DND-41 (cell line): ENCODE measurements around the gene CCDC142.

Experiments
- ATAC-seq: fragments of 200-7000 bp; cut with Tn5 transposase; 3 replicates; pipeline ENCODE4 v1.9.1; 2021; ENCODE audit warnings: low read depth; ENCODE audit not compliant: insufficient read depth
- DNase-seq: peaks from one replicate; pipeline ENCODE4 v3.0.0-alpha.2; 2020
- H2AFZ ChIP-seq: 2 replicates; pipeline ENCODE4 v1.6.0; 2012; ENCODE audit warnings: low read depth, low read length
- H3K27ac ChIP-seq: 2 replicates; pipeline ENCODE4 v1.5.1; 2012; ENCODE audit warnings: low read length, inconsistent platforms
- H3K27me3 ChIP-seq: fragments of 200-600 bp; sonication (generic); 2 replicates; pipeline ENCODE4 v1.6.0; 2012; ENCODE audit warnings: low read length, mild to moderate bottlenecking, inconsistent platforms; ENCODE audit not compliant: insufficient read depth, poor library complexity
- H3K36me3 ChIP-seq: 2 replicates; pipeline ENCODE4 v1.5.1; 2012; ENCODE audit warnings: low read length, inconsistent platforms; ENCODE audit not compliant: insufficient read depth
- H3K4me1 ChIP-seq: 2 replicates; pipeline ENCODE4 v1.5.1; 2012; ENCODE audit warnings: mild to moderate bottlenecking, low read length; ENCODE audit not compliant: insufficient read depth
- H3K4me2 ChIP-seq: 2 replicates; pipeline ENCODE4 v1.6.0; 2012; ENCODE audit warnings: mild to moderate bottlenecking, moderate library complexity, low read length, inconsistent platforms; ENCODE audit not compliant: insufficient read depth
- H3K4me3 ChIP-seq, 2 experiments: fragments of 200-600 bp in 1 of 2; shearing (Covaris generic) in 1 of 2; 2 replicates each; pipeline ENCODE4 v1.5.1; 2012 to 2016; ENCODE audit warnings: inconsistent platforms in 2 of 2, low read length in 2 of 2, mild to moderate bottlenecking in 2 of 2, low read depth in 1 of 2, moderate library complexity in 1 of 2
- H3K79me2 ChIP-seq: 2 replicates; pipeline ENCODE4 v1.6.0; 2012; ENCODE audit warnings: low read length, inconsistent platforms; ENCODE audit not compliant: insufficient read depth
- H3K9ac ChIP-seq: 2 replicates; pipeline ENCODE4 v1.6.0; 2012; ENCODE audit warnings: low read depth, mild to moderate bottlenecking, inconsistent platforms, low read length, moderate library complexity
- H3K9me3 ChIP-seq: 2 replicates; pipeline ENCODE4 v1.5.1; 2012; ENCODE audit warnings: low read length, moderate library complexity, mild to moderate bottlenecking, inconsistent platforms; ENCODE audit not compliant: insufficient read depth, severe bottlenecking
- H4K20me1 ChIP-seq: 2 replicates; pipeline ENCODE4 v1.6.0; 2012; ENCODE audit warnings: low read length; ENCODE audit not compliant: insufficient read depth
- EZH2 ChIP-seq: IDR thresholded peaks from 3 replicates; pipeline ENCODE4 v1.6.1; 2012; ENCODE audit warnings: borderline replicate concordance, low read depth, mild to moderate bottlenecking, moderate library complexity, low read length, inconsistent platforms; ENCODE audit not compliant: severe bottlenecking
- TF ChIP-seq, protein P1 (sequence below): IDR thresholded peaks from 2 replicates; pipeline ENCODE4 v1.5.1; 2012; ENCODE audit warnings: borderline replicate concordance, low read length, moderate library complexity, mild to moderate bottlenecking; ENCODE audit not compliant: poor library complexity, severe bottlenecking; ENCODE audit errors: extremely low read depth

CCDC142 gene

DNA sequence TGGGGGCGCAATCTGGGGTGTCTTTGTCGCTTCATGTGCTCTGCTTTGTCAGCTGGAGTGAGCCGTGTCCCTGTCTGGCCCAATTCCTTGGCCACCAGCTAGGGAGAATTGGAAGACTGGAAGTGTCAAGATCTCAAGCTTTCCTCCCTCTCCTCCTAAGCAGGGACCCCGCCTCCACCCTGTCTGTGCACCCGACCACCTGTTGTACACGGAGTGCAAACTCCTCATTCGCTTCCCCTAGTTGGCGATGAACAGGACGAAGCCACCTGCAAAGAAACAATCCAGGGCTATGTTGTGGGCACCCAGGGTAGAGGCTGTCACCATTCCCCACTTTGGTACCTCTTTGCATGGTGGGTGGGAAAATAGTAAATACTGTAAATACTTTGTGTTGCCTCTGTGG is 44.9 kb upstream of the CCDC142 start:
- TF ChIP-seq, protein P1, sequence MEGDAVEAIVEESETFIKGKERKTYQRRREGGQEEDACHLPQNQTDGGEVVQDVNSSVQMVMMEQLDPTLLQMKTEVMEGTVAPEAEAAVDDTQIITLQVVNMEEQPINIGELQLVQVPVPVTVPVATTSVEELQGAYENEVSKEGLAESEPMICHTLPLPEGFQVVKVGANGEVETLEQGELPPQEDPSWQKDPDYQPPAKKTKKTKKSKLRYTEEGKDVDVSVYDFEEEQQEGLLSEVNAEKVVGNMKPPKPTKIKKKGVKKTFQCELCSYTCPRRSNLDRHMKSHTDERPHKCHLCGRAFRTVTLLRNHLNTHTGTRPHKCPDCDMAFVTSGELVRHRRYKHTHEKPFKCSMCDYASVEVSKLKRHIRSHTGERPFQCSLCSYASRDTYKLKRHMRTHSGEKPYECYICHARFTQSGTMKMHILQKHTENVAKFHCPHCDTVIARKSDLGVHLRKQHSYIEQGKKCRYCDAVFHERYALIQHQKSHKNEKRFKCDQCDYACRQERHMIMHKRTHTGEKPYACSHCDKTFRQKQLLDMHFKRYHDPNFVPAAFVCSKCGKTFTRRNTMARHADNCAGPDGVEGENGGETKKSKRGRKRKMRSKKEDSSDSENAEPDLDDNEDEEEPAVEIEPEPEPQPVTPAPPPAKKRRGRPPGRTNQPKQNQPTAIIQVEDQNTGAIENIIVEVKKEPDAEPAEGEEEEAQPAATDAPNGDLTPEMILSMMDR: no peak
- no peak for TF ChIP-seq EZH2
- Histone ChIP-seq H3K9ac (no peak overlapping the region), H3K4me3 (peak overlapping the region in 1 of 2 experiments; percentile 67; a peak in 2 of 4 replicates)

DNA sequence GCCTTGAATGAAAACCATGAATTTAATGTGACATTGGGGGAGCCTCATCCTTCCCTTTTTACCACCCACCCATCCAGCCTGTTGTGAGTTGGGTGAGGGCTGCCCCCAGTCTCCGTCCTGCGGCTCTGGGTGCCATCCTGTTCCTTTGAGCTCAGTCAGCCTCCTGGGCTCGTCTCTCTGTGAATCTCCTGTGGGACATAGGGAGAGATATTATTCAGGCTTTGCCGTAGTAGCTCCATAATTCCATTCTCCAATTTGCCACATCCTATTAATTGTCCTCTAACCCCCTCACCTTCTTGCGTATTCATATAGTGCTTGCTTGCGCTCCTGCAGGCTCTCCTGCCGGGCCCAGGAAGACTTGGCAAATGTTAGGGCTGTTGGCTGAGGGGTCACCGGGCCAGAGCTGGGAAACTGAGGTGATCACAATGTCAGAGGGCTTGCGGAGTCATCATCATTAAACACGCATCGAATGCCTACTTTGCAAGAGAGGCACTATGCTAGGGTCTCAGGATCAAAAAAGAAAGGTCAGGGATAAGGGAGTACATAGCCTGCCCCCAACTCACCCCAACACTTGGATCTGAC is 43.9 kb upstream of the CCDC142 start:
- no peak for DNase-seq
- no peak overlapping the region for H2AFZ ChIP-seq
- no peak overlapping the region for H3K27ac ChIP-seq
- TF ChIP-seq EZH2: no peak
- TF ChIP-seq, protein P1: no peak
- ATAC-seq: no peak
- H3K9me3 ChIP-seq: no peaks in the 10 kb centered on the region
- peaks cover 15% of the 10 kb centered on the region; the same call in 1 of the 2 replicates for H4K20me1 ChIP-seq
- peak overlapping the region; percentile 87; the same call in 1 of the 2 replicates for H3K4me2 ChIP-seq
- no peaks in the 10 kb centered on the region for H3K27me3 ChIP-seq
- H3K4me3 ChIP-seq: no peak overlapping the region
- H3K79me2 ChIP-seq: peaks cover 38% of the 10 kb centered on the region
- H3K36me3 ChIP-seq: peaks cover 49% of the 10 kb centered on the region
- H3K9ac ChIP-seq: no peak overlapping the region
- peaks cover 34% of the 10 kb centered on the region for H3K4me1 ChIP-seq

More for the DNA sequence above, 44.9 kb upstream of the CCDC142 start:
- no peaks in the 10 kb centered on the region for H3K27me3 ChIP-seq
- H3K79me2 ChIP-seq: peaks cover 38% of the 10 kb centered on the region
- H3K4me2 ChIP-seq: peak overlapping the region; percentile 87
- ATAC-seq (no peak), DNase-seq (no peak)
- H3K36me3 ChIP-seq: peaks cover 58% of the 10 kb centered on the region
- H3K4me1 ChIP-seq: peaks cover 38% of the 10 kb centered on the region
- no peaks in the 10 kb centered on the region for H3K9me3 ChIP-seq
- H2AFZ ChIP-seq: no peak overlapping the region
- H3K27ac ChIP-seq: no peak overlapping the region
- peaks cover 15% of the 10 kb centered on the region; the same call in 1 of the 2 replicates for H4K20me1 ChIP-seq

DNA sequence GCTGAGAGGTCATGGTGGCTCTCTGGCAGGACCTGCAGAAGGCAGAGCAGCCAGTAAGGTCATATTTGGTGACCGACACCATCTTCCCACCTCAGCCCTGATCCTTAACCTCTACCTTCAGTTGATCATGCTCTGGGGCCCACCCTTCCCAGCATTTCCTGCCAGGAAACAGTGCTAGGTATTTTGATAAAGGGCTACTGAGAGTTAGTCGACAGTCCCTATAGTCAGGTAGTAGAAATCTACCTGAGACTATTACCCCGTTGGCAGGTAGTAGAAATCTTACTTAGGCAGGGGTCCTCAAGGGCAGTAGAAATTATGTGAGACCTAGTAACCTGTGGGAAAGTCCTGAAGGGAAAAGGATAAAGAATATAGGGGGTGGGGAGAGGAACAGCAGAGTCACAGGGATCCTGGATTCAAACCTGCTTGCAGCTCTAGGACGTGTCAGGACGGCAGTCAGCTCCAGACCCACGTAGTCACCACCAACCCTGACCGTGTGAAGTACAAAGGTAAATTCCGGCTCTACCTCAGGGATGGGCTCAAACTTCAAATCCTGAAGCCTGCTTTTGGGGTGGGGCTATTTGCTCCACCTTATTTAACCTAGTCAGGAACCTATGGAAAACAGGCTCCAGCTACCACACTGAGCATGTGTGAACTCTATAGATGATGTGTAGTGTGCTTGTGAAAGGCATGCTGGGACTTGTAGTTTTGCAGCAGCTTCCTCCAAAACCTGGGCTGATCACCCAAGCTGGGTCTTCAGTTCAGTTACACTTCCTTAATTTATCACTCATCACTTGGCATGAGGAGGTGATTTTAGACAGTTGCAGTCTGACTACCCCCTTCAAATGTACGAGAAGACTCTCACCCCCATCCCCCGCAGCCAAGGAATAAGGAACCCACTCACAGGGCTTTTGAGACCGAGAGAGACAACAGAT is 43.2 kb upstream of the CCDC142 start, which contains the start of gene DQX1:
Gene DQX1, minus strand, starts transcription at position 515 of the 932 bp plus-strand sequence. Its CDS starts 502 bp downstream, at position 13.
- peak within 1 kb of the TSS; percentile 87; the same call in 1 of the 2 replicates for H3K4me2 ChIP-seq

More for the DNA sequence above, 43.2 kb upstream of the CCDC142 start, which contains the start of gene DQX1:
- H3K4me3 ChIP-seq: no peak within 1 kb of the TSS
- H3K27me3 ChIP-seq: no peaks in the 10 kb centered on the region
- no peak within 1 kb of the TSS for H3K9ac ChIP-seq
- peaks cover 35% of the 10 kb centered on the region for H3K79me2 ChIP-seq
- H3K9me3 ChIP-seq: no peaks in the 10 kb centered on the region
- H3K27ac ChIP-seq: no peak within 1 kb of the TSS
- peaks cover 41% of the 10 kb centered on the region for H3K36me3 ChIP-seq
- H2AFZ ChIP-seq: no peak within 1 kb of the TSS
- TF ChIP-seq, protein P1: no peak
- TF ChIP-seq EZH2: no peak
- H4K20me1 ChIP-seq: peaks cover 15% of the 10 kb centered on the region; the same call in 1 of the 2 replicates
- DNase-seq (peak; percentile 31), ATAC-seq (no peak)
- H3K4me1 ChIP-seq: peaks cover 27% of the 10 kb centered on the region
